ENCODE data around the gene COL4A2.

The COL4A2 gene

GRCh38 chr13:110455444-110455843 is 148.4 kb downstream of the COL4A2 start:
- no peak for DNase-seq (ENCODE audit: low spot score)

GRCh38 chr13:110455941-110456340 is 148.9 kb downstream of the COL4A2 start:
- peak; percentile 69 for DNase-seq (ENCODE audit: low spot score)

- DNase-seq (ENCODE audit: low spot score): no peak
These were observed 149.5 kb downstream of the COL4A2 start for GRCh38 chr13:110456550-110456949.

GRCh38 chr13:110457361-110457760 is 150.3 kb downstream of the COL4A2 start:
- DNase-seq (ENCODE audit: low spot score): no peak

GRCh38 chr13:110458017-110458416 is 150.9 kb downstream of the COL4A2 start:
- DNase-seq (ENCODE audit: low spot score): no peak

DNA sequence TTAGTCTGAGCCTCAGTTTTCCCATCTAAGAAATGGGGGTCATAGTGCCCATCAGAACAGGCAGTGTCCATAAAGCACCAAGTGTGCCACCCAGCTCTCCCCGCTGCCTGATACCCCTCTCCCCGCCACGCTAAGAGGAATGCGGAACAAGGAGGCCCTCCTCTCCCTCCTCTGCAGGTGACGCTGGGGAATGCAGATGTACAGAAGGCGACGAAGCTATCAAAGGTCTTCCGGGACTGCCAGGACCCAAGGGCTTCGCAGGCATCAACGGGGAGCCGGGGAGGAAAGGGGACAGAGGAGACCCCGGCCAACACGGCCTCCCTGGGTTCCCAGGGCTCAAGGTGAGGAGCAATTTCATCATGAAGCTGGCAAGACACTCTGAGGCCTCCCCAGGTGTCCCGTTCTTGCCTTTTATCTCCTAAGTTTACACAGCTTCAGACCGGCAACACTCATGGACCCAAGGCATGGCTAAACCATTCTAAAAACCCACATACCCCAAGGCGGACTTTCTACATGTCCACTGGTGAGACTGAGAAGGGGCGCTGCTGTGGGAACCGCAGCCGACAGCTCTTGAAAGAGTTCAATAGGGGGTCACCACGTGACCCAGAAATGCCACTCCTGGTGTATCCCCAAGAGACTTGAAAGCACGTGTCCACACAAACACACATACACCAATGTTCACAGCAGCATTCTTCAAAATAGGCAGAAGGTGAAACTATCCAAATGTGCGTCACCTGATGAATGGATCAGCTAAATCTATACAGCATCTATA is 151.7 kb downstream of the COL4A2 start:
- no peak for DNase-seq (ENCODE audit: low spot score)

- no peak for DNase-seq (ENCODE audit: low spot score)
These were observed 155.0 kb downstream of the COL4A2 start for GRCh38 chr13:110462091-110462490.

GRCh38 chr13:110463156-110463555 is 156.1 kb downstream of the COL4A2 start:
- DNase-seq (ENCODE audit: low spot score): no peak

GRCh38 chr13:110463871-110464510 is 156.9 kb downstream of the COL4A2 start:
- no peak for DNase-seq (ENCODE audit: low spot score)

- DNase-seq (ENCODE audit: low spot score): no peak
These were observed 157.7 kb downstream of the COL4A2 start for GRCh38 chr13:110464556-110465333.

- no peak for DNase-seq (ENCODE audit: low spot score)
These were observed 158.6 kb downstream of the COL4A2 start for GRCh38 chr13:110465696-110466095.

DNA sequence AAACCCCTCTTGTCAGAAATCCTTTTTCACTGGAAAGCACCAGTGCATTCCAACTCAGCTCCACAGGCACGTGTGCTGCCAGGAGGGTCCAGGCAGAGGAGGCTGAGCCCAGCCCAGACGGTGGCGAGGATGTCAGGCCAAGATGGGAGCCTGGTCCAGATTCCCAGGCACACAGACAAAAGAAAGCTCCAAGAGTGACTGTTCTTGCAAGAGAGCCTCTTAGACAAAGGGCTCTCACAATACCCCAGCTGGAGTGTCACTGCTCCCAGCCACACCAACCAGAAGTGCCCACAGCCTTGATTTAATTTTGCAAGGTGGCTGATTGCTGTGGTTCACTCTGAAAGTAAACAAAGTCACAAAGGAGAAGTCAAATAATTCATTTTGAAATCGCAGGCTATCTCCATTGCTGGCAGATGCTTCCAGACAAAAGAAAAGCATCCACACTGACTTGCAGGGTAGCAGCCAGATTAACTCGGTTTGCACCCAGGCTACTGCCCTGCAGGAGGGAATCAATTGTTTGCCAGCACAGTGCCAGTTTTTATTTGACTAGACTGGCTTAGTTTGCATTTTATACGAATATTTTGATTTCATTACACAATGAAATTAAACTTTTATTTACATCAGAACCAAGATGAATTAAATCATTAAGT is 159.3 kb downstream of the COL4A2 start:
- no peak for DNase-seq (ENCODE audit: low spot score)

GRCh38 chr13:110467516-110468110 is 160.5 kb downstream of the COL4A2 start:
- no peak for DNase-seq (ENCODE audit: low spot score)

GRCh38 chr13:110468986-110469495 is 162.0 kb downstream of the COL4A2 start:
- DNase-seq (ENCODE audit: low spot score): no peak

DNA sequence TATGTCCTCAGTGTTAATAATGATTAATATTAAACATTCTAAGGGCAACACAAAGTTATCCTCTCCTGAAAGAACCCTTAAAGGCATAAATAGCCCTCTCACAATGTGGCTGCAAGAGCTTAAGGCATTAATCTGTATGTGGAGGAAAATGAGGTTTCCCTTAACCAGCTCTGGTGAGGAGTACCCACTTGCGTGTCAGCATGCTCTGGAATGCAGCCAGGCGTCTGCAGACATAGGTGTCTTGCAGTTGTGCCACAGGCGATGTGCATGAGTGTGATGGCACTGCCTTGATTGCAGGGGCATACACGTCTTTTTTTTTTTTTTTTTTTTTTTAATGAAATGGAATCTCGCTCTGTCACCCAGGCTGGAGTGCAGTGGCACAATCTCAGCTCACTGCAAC is 162.5 kb downstream of the COL4A2 start:
- DNase-seq (ENCODE audit: low spot score): no peak

DNA sequence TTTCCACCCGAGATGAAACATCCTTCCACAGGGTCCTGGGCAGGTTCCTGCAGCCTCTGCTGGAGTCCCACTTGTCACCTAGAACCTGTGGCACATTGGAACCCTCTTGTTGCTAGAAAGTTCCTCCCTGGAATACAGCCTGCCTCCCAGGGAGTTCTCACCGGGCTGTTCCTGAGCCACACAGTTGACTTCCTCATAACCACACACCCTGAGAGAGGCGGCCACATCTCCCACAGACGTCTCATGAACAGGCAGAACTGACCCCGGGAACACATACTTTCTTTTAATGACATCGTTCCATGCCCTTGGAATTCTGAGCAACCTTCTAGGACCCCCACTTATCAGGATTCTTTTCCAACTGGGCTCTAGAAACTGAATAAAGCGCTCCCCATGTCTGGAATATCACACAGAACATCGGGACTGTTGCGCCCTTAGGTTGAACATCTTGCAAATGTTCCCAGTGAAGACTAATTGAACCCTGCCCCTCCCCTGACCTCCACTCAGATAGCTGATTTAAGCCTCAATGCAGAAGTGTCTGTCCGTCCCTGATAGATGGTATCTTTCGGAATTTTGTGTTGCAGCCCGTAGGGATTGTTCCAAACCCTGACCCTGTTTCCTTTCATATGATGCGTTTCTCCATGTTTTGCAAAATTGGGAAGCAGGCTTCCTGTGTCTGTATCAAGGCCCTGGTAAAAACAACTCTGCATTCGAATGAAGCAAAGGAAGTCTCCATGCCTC is 163.4 kb downstream of the COL4A2 start:
- DNase-seq (ENCODE audit: low spot score): no peak

GRCh38 chr13:110471156-110471832 is 164.2 kb downstream of the COL4A2 start:
- DNase-seq (ENCODE audit: low spot score): no peak

DNA sequence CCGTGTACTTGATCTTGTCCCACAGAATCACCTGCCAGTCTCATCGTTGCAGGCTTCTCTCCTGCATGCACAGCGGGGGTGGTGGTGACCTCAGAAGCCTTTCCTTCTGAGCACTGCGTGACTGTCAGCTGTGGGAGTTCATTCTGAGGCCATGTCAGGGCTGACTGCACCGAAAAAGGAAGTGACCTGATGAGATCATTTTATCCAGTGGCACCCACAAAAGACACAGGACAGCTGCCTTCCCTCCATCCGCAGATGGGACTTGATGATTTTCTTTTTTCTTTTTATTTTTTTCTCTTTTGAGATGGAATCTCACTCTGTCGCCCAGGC is 164.7 kb downstream of the COL4A2 start:
- DNase-seq (ENCODE audit: low spot score): no peak

- no peak for DNase-seq (ENCODE audit: low spot score)
These were observed 165.9 kb downstream of the COL4A2 start for GRCh38 chr13:110472904-110473563.

DNA sequence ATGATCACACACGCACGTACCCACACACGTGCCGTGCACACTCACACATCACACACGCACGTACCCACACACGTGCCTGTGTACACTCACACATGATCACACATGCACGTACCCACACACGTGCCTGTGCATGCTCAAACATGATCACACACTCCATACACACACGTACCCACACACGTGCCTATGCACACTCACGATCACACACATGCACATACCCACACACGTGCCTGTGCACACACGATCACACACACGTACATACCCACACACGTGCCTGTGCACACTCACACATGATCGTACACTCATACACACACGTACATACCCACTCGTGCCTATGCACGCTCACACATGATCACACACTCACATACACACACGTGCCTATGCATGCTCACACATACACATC is 167.6 kb downstream of the COL4A2 start:
- DNase-seq (ENCODE audit: low spot score): no peak

Measured in cerebellar cortex (tissue), 1 donor.